HEK293 (cell line): Measurements from ENCODE around the gene ANKRD11.

Experiments used
- BCL11A ChIP-seq: fragments of 450-650 bp; formaldehyde crosslinking; IDR thresholded peaks from 2 replicates; pipeline ENCODE4 v1.5.1; 2016; ENCODE audit warnings: low read depth, missing biosample characterization, missing genetic modification characterization
- CTCF ChIP-seq: fragments of 450-650 bp; formaldehyde crosslinking; IDR thresholded peaks from 2 replicates; pipeline ENCODE4 v1.5.1; 2016; ENCODE audit warnings: missing biosample characterization, missing genetic modification characterization
- FEZF1 ChIP-seq: fragments of 450-650 bp; formaldehyde crosslinking; IDR thresholded peaks from 2 replicates; pipeline ENCODE4 v1.5.1; 2016; ENCODE audit warnings: missing biosample characterization, missing genetic modification characterization
- GFI1B ChIP-seq: fragments of 450-650 bp; formaldehyde crosslinking; IDR thresholded peaks from 2 replicates; pipeline ENCODE4 v1.5.1; 2016; ENCODE audit warnings: missing biosample characterization, missing genetic modification characterization
- GLIS1 ChIP-seq: fragments of 450-650 bp; formaldehyde crosslinking; IDR thresholded peaks from 2 replicates; pipeline ENCODE4 v1.5.1; 2016; ENCODE audit warnings: missing biosample characterization, missing genetic modification characterization
- HOXA7 ChIP-seq: sonication (generic); formaldehyde crosslinking; IDR thresholded peaks from 2 replicates; pipeline ENCODE4 v1.8.1; 2022; ENCODE audit warnings: missing genetic modification reagents, borderline replicate concordance
- KLF16 ChIP-seq: fragments of 450-650 bp; formaldehyde crosslinking; IDR thresholded peaks from 2 replicates; pipeline ENCODE4 v1.5.1; 2017; ENCODE audit warnings: missing biosample characterization, missing genetic modification characterization
- KLF9 ChIP-seq: fragments of 450-650 bp; formaldehyde crosslinking; IDR thresholded peaks from 2 replicates; pipeline ENCODE4 v1.5.1; 2016; ENCODE audit warnings: missing biosample characterization, missing genetic modification characterization, low read depth
- OSR2 ChIP-seq: fragments of 450-650 bp; formaldehyde crosslinking; IDR thresholded peaks from 2 replicates; pipeline ENCODE4 v1.5.1; 2016; ENCODE audit warnings: missing biosample characterization, missing genetic modification characterization
- PRDM10 ChIP-seq: fragments of 450-650 bp; formaldehyde crosslinking; IDR thresholded peaks from 2 replicates; pipeline ENCODE4 v1.5.1; 2016; ENCODE audit warnings: missing biosample characterization, missing genetic modification characterization
- RBAK ChIP-seq: fragments of 450-650 bp; formaldehyde crosslinking; IDR thresholded peaks from 2 replicates; pipeline ENCODE4 v1.5.1; 2016; ENCODE audit warnings: missing biosample characterization, missing genetic modification characterization
- YY2 ChIP-seq: fragments of 450-650 bp; formaldehyde crosslinking; IDR thresholded peaks from 2 replicates; pipeline ENCODE4 v1.5.1; 2016; ENCODE audit warnings: missing biosample characterization, missing genetic modification characterization
- ZFP37 ChIP-seq: fragments of 450-650 bp; formaldehyde crosslinking; IDR thresholded peaks from 2 replicates; pipeline ENCODE4 v1.5.1; 2016; ENCODE audit warnings: missing biosample characterization, missing genetic modification characterization
- ZFP41 ChIP-seq: fragments of 450-650 bp; formaldehyde crosslinking; IDR thresholded peaks from 2 replicates; pipeline ENCODE4 v1.5.1; 2016; ENCODE audit warnings: missing biosample characterization, missing genetic modification characterization, borderline replicate concordance
- ZFP69B ChIP-seq: fragments of 450-650 bp; formaldehyde crosslinking; IDR thresholded peaks from 2 replicates; pipeline ENCODE4 v1.5.1; 2016; ENCODE audit warnings: missing biosample characterization, missing genetic modification characterization
- ZNF112 ChIP-seq: fragments of 450-650 bp; formaldehyde crosslinking; IDR thresholded peaks from 2 replicates; pipeline ENCODE4 v1.5.0; 2017; ENCODE audit warnings: missing biosample characterization, missing genetic modification characterization
- ZNF174 ChIP-seq: fragments of 450-650 bp; formaldehyde crosslinking; IDR thresholded peaks from 2 replicates; pipeline ENCODE4 v1.5.0; 2017; ENCODE audit warnings: missing biosample characterization, mild to moderate bottlenecking, missing genetic modification characterization
- ZNF184 ChIP-seq: fragments of 450-650 bp; IDR thresholded peaks from 2 replicates; pipeline ENCODE4 v1.5.1; 2018; ENCODE audit warnings: missing biosample characterization, mild to moderate bottlenecking, missing genetic modification characterization
- ZNF239 ChIP-seq: fragments of 450-650 bp; formaldehyde crosslinking; IDR thresholded peaks from 2 replicates; pipeline ENCODE4 v1.5.1; 2016; ENCODE audit warnings: missing biosample characterization, missing genetic modification characterization
- ZNF311 ChIP-seq: fragments of 450-650 bp; formaldehyde crosslinking; IDR thresholded peaks from 2 replicates; pipeline ENCODE4 v1.5.1; 2017; ENCODE audit warnings: missing biosample characterization, missing genetic modification characterization, borderline replicate concordance
- ZNF362 ChIP-seq: fragments of 450-650 bp; formaldehyde crosslinking; IDR thresholded peaks from 2 replicates; pipeline ENCODE4 v1.5.1; 2016; ENCODE audit warnings: missing biosample characterization, missing genetic modification characterization
- ZNF404 ChIP-seq: fragments of 450-650 bp; formaldehyde crosslinking; IDR thresholded peaks from 2 replicates; pipeline ENCODE4 v1.5.1; 2017; ENCODE audit warnings: missing biosample characterization, missing genetic modification characterization
- ZNF416 ChIP-seq: fragments of 450-650 bp; formaldehyde crosslinking; IDR thresholded peaks from 2 replicates; pipeline ENCODE4 v1.5.1; 2016; ENCODE audit warnings: missing biosample characterization, missing genetic modification characterization
- ZNF426 ChIP-seq: fragments of 450-650 bp; formaldehyde crosslinking; IDR thresholded peaks from 2 replicates; pipeline ENCODE4 v1.5.1; 2017; ENCODE audit warnings: missing biosample characterization, missing genetic modification characterization, mild to moderate bottlenecking, inconsistent platforms, moderate library complexity
- ZNF433 ChIP-seq: fragments of 450-650 bp; formaldehyde crosslinking; IDR thresholded peaks from 2 replicates; pipeline ENCODE4 v1.5.1; 2016; ENCODE audit warnings: missing biosample characterization, missing genetic modification characterization, low read depth
- ZNF513 ChIP-seq: fragments of 450-650 bp; IDR thresholded peaks from 2 replicates; pipeline ENCODE4 v1.5.1; 2018; ENCODE audit warnings: missing biosample characterization, missing genetic modification characterization
- ZNF530 ChIP-seq: fragments of 450-650 bp; formaldehyde crosslinking; IDR thresholded peaks from 2 replicates; pipeline ENCODE4 v1.5.1; 2016; ENCODE audit warnings: low read depth, missing biosample characterization, missing genetic modification characterization
- ZNF548 ChIP-seq: fragments of 450-650 bp; formaldehyde crosslinking; IDR thresholded peaks from 2 replicates; pipeline ENCODE4 v1.5.1; 2016; ENCODE audit warnings: missing biosample characterization, missing genetic modification characterization
- ZNF580 ChIP-seq: fragments of 450-650 bp; formaldehyde crosslinking; IDR thresholded peaks from 2 replicates; pipeline ENCODE4 v1.5.1; 2016; ENCODE audit warnings: missing biosample characterization, missing genetic modification characterization
- ZNF626 ChIP-seq: fragments of 450-650 bp; sonication (Bioruptor Pico); formaldehyde crosslinking; IDR thresholded peaks from 2 replicates; pipeline ENCODE4 v1.5.1; 2018; ENCODE audit warnings: missing biosample characterization, missing genetic modification characterization, inconsistent platforms
- ZNF658 ChIP-seq: fragments of 450-650 bp; formaldehyde crosslinking; IDR thresholded peaks from 2 replicates; pipeline ENCODE4; 2016; ENCODE audit warnings: missing biosample characterization, missing genetic modification characterization
- ZNF76 ChIP-seq: fragments of 450-650 bp; formaldehyde crosslinking; IDR thresholded peaks from 2 replicates; pipeline ENCODE4; 2016; ENCODE audit warnings: low read depth, missing biosample characterization, missing genetic modification characterization, borderline replicate concordance
- ZXDB ChIP-seq: fragments of 450-650 bp; formaldehyde crosslinking; IDR thresholded peaks from 2 replicates; pipeline ENCODE4 v1.5.1; 2016; ENCODE audit warnings: missing biosample characterization, missing genetic modification characterization

Gene ANKRD11

GRCh38 chr16:89395150-89396142, 94.9 kb downstream of the ANKRD11 start (continued):
- TF ChIP-seq ZNF426 (tag by site-specific recombination) (no peak), ZNF404 (tag by site-specific recombination) (no peak), ZNF112 (tag by site-specific recombination) (no peak), OSR2 (peak; percentile 94), ZNF239 (tag by site-specific recombination) (no peak), KLF9 (tag by site-specific recombination) (no peak), ZNF416 (tag by site-specific recombination) (no peak), FEZF1 (tag by site-specific recombination) (peak; percentile 55), BCL11A (tag by site-specific recombination) (0 out of 2 replicates have a peak, but pooled peaks have one; percentile 26), ZXDB (tag by site-specific recombination) (peak; percentile 61; the same call in 1 of the 2 replicates), ZFP37 (tag by site-specific recombination) (no peak), ZNF174 (tag by site-specific recombination) (no peak), ZFP41 (tag by site-specific recombination) (no peak), ZNF76 (tag by site-specific recombination) (peak; percentile 27; the same call in 1 of the 2 replicates), ZNF184 (no peak), ZFP69B (tag by site-specific recombination) (0 out of 2 replicates have a peak, but pooled peaks have one; percentile 29), YY2 (tag by site-specific recombination) (no peak), ZNF513 (tag by site-specific recombination) (no peak), RBAK (tag by site-specific recombination) (no peak), ZNF433 (tag by site-specific recombination) (no peak), CTCF (tag by site-specific recombination) (no peak), ZNF580 (tag by site-specific recombination) (no peak), ZNF311 (no peak), ZNF530 (no peak), ZNF362 (tag by site-specific recombination) (no peak), HOXA7 (CRISPR knock-in tag) (no peak), GFI1B (tag by site-specific recombination) (no peak), GLIS1 (peak; percentile 58), KLF16 (tag by site-specific recombination) (0 out of 2 replicates have a peak, but pooled peaks have one; percentile 16), ZNF658 (tag by site-specific recombination) (no peak), ZNF548 (no peak), ZNF626 (no peak), PRDM10 (tag by site-specific recombination) (peak; percentile 62; the same call in 1 of the 2 replicates)
